ENCODE results near the gene BSND. TPM values are rescaled to one million over a fixed set of nuclear protein-coding genes. Genes with fewer than 3 reads are reported as not detected.
A peak's percentile ranks its signal among the peaks of the same experiment; 100 is the strongest.

Gene BSND
- total RNA-seq, 1 donor from 2014 or later: not detected

DNA sequence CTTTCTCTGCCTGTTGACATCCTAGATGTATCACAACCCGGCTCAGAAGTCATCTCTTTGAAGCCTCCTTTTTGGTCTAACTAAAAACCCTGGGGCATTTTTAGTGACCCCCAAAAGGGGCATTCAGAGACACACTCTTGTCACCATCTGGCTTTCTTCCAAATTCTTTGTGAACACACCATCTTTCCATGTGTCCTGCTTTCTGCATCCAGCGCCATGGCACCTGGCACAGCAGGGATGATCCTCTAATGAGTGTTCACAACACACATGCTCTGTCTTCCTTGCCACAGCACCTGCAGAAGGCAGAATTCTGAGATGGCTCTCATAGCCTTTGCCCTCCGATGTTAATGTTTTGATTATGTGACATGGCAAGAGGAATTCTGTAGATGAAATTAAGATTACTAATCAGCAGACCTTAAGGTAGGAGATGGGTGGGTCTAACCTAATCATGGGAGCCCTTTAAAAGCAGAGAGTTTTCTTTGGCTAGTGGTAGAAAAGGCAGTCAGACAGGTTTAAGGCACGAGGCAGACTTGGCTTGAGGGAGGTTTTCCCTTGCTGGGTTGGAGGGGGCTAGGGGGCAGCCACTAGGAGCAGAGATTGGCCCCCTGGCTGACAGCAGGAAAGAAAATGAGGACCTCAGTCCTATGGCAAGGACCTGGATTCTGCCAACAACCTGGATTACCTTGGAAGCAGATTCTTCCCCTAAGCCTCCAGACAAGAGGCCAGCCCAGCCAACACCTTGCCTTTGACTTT, 23.2 kb upstream of the BSND start:
- no peak for DNase-seq (ENCODE audit: low spot score)

DNA sequence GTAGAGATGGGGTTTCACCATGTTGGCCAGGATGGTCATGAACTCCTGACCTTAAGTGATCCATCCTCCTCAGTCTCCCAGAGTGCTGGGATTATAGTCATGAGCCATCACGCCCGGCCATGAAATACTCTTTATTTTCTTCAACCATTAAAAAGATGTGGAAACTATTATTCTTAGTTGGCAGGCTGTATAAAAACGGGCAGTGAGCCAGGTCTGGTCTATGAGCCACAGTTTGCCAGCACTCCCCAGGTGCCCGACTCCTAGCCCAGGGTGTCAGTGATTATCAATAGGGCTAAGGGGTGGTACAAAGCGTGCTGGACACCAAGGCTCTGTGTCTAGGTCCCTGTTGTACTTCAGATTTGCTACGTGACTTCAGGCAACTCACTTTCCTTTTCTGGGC, 22.0 kb upstream of the BSND start:
- no peak for DNase-seq (ENCODE audit: low spot score)

DNA sequence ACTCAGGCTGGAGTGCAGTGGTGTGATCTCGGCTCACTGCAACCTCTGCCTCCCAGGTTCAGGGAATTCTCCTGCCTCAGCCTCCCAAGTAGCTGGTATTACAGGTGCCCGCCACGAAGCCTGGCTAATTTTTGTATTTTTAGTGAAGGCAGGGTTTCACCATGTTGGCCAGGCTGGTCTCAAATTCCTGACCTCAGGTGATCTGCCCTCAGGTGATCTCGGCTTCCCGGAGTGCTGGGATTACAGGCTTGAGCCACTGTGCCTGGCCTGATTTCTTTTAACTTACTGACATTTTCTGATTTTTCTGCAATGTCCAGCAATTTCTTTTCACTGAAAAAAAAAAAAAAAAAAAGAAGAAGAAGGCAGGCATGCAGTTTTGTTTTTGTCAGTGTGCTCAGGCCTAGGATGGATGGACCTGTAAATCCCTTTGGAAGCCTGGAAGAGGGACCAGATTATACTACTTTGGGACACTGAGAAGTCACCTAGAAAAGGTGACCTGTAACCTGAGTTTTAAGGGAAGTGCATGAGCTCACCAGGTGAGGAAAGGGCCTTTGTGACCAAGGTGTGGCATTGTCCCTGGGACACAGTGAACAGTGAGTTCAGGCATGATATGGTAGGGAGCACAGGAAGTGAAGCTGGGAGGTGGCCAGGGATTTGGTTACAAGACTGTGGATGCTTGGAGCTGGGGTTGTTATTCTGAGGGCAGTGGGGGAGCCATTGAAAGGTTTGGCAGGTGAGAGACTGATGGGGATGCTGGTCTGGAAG, 21.0 kb upstream of the BSND start:
- DNase-seq (ENCODE audit: low spot score): no peak

DNA sequence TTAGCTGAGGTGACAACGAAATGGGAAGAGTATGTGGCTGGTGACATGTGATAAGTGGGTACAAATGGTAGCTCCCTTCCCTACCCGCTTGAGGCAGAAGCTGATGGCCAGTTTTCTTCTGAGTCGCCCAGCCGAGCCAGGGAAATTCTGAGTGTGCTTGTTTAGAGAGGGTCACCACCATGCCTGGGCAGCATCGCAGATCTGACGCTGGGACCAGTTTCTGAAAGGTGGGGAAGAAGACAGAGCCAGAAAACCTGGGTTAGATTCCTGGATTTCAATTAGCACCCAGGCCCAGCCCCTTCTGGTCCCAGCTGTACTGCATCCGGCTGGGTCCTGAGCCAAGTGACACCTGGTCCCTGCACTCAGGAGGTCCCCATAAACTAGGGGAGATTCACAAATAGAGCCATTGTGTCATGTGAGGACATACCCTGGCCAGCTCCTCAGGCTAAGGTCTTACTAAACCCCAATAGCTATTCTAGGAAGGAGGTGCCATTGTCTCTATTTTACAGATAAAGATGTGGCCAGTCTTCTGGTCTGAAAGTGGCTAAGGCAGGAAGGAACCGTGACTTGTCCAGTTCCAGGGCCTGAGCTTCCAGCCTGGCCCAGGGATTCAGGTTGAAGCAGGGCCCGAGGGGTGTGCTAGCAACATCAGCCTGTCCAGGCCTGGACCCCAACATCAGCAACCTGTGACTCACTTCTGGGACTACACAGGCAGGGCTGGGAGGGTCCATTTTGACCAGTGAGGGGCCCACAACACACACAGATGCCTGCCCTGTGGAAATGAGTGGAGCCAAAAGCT, 20.0 kb upstream of the BSND start:
- DNase-seq (ENCODE audit: low spot score): no peak

DNA sequence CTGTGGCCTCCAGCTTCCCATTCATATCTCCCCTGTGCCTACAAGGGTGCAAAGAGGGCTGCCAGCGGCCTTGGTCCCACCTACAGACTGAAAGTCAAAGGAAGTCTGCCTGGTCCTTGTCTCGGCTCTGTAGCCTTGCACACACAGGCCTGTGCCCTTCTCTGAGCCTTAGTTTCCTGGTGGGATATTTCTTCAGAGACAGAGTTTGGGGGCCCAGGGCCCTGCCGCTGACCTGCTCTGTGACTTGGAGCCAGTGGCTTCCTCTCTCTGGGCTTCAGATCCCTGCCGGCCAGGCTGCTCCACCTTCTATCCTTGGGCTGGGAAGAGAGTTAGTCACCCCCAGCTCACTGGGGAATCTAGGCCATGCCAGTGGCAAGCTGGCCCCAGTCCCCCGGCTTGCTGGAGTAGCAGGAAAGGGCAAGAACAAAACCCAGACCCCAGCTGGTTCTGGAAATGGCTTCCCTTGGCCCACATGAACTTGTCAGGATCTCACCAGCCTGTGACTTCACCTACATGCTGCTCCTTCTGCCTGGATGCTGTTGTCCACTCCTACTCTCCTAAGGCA, 19.3 kb upstream of the BSND start:
- DNase-seq (ENCODE audit: low spot score): no peak

DNA sequence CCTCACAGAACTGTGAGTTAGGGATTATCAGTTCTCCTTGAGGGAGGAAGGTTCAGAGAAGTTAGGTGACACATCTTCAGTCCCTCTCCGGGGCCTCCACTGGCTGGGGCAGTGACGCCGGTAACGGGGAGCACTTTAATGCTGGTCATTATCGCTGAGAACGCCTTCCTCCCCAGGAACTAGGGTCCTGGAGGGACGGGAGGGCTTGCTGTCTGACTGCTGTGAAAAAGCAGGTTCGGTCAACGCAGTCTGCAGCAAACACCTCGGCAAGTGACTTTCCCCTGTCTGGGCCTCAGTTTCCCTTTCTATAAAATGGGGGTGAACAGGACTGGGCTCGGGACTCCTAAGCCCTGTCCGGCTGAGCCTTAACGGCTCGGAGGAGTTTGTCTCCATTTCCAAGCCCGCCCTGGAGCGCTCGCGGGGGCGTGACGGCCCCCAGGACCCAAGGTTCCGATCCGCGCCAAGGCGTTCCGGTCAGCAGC, 18.6 kb upstream of the BSND start:
- no peak for DNase-seq (ENCODE audit: low spot score)

DNA sequence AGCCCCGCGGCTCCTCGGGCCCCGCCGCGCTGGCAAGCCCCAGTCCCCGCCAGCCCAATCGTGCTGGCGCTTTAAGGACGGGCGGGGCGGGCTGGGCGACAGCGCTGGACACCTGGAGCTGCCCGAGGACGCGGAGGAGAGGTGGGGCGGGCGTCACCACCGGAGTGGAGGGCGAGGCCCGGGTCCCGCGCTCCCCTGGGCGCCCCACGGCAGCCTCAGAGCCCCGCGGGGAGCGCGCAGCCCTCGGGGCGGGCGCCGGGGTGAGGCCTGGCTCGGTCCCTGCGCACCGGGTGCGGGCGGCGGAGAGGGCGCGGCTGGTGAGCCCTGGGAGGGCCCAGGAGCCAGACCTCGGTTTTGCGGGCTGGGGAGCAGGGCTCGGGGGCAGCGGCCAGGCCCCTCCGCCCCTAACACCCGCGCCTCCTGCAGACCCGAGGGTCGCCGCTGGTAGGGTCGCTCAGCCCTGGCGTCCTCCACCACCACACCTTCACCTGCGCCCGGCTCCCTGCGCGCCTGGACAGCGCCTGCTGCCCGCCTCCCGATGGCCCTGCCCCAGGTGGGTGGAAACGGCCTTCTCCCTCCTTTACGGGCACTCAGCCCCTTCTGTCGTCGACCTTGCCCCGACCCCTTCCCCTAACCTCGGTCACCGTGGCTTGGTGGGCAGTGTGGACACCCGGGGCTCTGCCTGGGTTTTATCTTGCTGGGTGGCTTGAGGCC, 18.0 kb upstream of the BSND start, which contains the start of gene TMEM61:
TMEM61 (plus strand) TSS at position 101 of the 714 bp plus-strand sequence; CDS start at position 539, 438 bp downstream.
- no peak for DNase-seq (ENCODE audit: low spot score)

DNA sequence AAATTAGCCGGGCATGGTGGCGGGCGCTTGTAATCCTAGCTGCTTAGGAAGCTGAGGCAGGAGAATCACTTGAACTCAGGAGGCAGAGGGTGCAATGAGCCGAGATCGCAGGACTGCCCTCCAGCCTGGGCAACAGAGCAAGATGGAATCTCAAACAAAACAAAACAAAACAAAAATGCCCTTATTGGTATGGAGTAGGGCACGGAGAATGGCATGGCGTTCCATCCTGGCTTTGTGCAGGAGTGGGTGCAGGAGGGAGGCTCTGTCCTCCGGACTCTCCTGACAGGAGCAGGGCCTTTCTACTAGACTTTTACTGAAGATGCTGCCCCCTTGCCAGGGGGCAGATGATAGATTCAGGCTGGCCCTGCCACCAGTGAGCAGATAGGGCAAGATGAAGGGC, 17.3 kb upstream of the BSND start:
- DNase-seq (ENCODE audit: low spot score): no peak

DNA sequence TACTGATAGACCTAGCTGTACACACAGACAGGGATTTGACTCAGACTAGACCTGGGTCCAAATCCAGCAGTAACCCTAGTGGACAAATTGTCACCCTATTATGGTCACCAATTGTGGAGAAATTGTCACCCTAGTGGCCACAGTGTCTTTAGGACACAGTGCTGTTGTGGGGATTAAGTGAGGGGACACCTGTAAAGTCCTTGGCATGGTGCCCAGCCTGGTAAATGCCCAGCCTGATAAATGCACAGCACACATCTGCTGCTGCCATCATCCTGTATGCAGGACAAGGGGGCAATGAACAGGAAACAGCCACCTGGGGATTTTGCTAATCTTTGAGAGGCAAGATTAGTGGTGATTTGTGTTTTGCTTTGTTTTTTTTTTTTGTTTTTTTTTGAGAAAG, 16.0 kb upstream of the BSND start:
- DNase-seq (ENCODE audit: low spot score): no peak

DNA sequence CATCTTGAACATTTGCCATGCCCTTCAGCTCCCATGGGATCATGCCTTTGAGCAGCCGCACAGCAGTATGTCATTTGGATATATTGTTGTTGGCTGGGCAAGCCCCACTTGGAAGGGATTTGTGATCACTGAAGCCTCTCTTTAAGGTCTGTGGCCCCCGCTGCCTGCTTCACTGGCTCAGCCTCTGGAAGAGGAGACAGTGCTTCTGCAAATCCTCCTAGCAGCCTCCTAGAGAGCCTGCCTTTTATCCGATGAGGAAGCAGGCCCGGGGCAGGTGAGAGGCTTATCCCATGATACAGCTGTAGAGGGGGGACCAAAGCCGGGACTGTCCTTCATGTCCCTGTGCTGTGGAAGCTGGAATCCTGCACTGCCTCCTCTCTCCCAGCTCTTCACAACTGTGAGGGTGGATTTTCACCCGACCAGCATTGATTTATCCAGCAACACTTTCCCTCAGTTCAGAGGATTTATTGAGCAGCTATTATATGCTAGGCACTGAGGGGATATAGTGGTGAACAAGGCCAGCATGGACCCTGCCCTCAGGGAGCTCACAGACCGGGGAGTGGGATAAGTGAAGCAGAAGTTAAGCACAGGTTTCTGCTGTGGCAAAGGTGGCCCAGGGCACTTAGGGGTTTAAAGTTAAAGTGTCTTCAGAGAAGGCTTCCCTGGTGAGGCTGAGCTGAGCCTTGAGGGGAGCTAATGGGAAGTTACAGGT, 14.4 kb upstream of the BSND start:
- DNase-seq (ENCODE audit: low spot score): no peak

DNA sequence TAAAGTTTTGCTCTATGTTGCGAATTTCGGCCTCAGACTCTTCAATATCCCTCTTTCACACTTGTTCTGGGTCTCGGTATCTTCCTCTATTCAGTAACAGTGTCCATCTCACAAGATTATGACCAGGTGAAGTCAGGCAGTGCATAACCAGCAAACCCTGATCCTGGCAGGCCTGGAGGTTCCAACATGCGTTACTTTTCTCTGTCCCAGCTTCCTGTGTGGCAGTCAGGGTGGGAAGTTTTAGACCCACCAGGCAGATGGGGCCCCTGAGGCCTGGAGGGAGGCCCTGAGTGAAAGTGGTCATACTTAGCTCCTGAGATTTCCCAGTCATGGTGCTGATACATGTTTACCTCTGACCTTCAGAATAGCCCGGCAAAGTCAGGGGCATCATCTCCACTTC, 13.2 kb upstream of the BSND start:
- DNase-seq (ENCODE audit: low spot score): no peak

DNA sequence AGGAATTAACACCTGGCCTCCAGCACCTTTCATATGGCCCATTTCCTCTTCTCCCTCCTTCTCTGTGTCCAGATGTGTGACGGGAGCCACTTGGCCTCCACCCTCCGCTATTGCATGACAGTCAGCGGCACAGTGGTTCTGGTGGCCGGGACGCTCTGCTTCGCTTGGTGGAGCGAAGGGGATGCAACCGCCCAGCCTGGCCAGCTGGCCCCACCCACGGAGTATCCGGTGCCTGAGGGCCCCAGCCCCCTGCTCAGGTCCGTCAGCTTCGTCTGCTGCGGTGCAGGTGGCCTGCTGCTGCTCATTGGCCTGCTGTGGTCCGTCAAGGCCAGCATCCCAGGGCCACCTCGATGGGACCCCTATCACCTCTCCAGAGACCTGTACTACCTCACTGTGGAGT, 12.7 kb upstream of the BSND start:
- no peak for DNase-seq (ENCODE audit: low spot score)

DNA sequence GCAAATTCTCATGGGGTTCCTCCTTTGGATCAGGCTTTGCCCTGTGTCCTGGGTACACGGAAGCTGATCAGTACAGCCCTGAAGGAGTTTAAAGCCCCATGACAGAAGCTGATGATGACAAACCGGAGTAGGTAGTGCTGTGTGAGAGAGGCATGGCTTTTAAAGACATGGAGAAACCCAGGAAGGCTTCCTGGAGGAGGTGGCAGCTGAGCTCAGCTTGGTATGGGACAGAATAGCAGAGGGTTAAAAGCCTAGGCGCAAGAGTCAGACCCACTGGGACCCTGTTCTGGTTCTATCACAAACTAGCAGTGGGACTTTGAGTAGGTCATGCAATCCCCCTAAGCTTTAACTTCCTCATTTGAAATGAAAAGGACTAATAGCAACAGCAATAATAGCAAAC, 12.2 kb upstream of the BSND start:
- no peak for DNase-seq (ENCODE audit: low spot score)

DNA sequence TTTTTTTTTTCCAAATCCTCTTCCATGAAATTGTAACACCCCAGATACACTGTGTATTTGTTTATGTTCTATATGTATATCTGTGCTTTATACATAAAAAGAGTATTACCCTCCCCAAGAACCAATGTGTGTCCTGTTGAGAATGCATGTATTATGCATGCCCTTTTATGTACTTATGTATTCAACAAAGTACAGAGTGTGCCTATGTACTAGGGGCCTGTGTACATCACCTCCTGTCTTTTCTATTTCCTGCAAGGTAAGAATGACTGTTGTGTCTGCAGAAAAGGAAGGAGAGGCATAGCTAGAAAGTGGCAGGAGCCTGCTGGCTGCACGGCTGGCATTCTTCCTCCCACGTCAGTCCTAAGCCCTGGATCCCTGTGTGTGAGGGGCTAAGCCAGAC, 11.3 kb upstream of the BSND start:
- no peak for DNase-seq (ENCODE audit: low spot score)

DNA sequence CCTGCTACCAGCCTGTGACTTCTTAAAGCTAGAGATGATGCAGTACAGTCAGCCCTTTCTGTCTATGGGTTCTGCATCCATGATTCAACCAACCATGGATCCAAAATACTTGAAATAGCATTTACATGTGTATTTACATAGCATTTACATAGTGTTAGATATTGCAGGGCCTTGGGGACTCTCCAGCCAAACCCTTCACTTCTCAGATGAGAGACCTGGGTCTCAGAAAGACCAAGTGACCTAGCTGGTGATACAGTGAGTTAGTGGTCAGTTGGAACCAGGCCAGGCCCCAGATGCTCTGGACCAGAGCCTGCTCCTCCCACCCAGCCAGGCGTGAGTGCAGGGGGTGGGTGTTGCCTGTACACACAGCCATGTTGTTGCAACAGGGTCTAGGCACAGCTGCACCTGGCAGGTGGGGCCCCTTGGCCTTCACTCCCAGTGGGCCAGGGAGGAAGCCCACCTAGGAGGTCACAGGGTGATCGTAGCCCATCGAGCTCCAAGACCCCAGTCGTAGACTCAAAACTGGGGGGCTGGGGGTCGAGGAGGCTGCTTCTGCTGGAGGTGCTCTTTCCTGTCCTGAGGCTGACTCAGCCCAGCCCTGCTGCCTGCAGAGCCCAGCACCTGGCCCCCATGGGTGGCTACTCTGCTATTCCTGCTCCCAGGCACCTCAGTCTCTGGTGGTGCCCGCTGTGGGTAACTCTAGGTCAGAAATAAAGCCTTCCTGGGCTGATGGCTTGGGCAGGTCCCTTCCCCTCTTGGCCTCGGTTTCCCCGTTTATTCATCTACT, 10.6 kb upstream of the BSND start:
- no peak for DNase-seq (ENCODE audit: low spot score)

DNA sequence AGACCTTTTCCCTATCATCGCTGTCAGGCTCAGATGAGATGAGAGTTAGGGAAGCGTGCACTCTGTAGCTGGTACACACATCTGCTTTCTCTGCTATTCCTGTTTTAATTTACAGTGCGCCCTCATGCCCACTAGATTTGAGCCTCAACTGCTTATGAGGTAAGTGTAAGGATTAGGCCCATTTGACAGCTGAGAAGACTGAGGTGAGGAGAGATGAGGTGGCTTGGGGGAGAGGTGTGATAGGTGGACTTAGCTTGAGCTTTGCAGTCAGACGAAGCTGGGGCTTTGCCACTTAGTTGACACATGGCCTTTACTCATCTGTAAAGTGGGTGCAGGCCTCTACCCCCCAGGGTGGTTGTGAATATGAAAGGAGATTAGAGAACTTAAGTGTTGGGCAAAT, 9.8 kb upstream of the BSND start:
- DNase-seq (ENCODE audit: low spot score): no peak

DNA sequence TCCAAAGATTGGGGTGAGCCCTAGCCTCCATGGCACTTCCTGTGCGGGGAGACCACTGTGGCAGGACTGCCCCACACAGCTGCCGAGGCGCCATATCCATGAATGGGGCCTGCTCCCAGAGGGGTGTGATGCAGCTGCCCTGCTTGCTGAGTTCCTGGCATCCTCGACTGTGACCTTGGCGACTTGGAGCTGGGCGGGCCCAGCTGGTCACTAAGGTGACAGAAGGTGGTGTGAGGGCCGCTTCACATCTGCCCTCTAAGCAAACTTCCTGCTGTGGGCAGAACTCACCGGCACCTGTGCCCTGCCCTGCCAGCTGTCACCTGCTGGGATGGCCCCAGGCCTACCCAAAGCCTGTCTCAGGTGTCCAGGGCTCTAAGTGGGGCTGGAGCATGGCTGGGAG, 9.3 kb upstream of the BSND start:
- no peak for DNase-seq (ENCODE audit: low spot score)

DNA sequence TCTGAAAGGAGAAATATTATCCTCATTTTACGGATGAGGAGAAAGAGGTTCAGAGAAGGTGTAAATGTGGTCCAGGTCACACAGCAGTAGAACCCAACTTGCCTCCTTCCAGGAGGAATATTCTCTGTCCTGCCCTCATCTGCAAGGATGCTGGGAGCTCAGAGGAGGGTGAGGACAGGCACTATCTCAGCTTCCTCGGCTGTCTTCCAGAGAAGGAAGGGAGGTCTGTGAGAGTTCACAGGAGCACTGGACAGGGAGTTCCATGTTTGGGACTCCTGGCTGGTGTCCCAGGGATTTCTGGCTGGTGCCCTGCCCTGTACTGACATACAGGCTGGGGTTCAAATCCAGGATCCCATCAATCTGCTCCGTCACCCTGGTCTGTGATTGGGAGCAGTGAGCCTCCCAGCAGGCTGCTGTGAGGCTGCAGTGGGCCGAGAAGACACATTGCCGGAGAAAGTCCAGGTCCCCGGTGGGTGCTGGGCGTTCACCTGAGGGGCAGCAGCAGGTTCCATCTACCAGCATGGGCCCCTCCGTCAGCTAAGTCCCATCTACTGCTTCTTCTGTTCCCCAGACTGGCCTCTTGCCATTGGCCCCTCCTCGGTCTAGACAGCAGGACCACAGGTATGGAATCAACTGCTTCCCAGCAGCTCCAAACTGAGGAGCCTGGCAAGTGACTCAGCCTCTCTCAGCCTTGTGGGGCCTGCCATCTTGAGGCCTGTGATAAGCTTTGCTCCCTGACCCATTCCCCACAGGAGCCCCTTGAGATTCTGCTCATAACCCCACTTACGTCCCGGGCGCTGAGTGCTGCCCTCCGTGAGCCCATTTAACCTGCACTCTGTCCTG, 8.5 kb upstream of the BSND start:
- peak; percentile 57 for DNase-seq (ENCODE audit: low spot score)

DNA sequence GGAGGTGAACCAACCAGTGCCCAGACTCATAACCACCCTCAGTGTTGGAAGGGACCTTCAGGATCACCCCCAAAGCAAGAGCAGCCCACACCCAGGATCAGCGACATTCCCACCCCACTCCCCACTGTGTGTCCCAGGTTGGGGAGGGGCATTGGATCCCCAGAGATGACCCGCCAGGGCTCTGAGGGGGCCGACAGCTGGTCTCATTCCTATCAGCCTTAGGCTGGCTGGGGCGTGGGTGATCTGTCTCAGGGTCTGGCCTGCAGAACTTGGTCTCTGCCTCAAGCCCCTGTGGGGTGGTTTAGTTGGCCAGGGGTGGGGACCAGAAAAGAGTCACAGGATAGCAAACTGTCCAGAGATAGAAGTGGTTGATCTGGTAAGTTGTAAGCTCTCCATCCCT, 7.8 kb upstream of the BSND start:
- DNase-seq (ENCODE audit: low spot score): no peak
